ENCODE results near the gene CRIM1. TPM values are rescaled to one million over a fixed set of nuclear protein-coding genes. Genes with fewer than 3 reads are reported as not detected.

Gene CRIM1
- total RNA-seq, 4 donors from 2014 or later = 93.2 to 194 (median 119) TPM

GRCh38 chr2:36509075-36509474, 153.5 kb downstream of the CRIM1 start:
- peak in 1 of 2 donors; percentile 63 for ATAC-seq
- TF ChIP-seq CTCF (IDR thresholded peaks at IDR 0.05 in 4 of 5, conservative IDR thresholded peaks at IDR 0.05 in 1 of 5) (no peak), POLR2A (IDR thresholded peaks at IDR 0.05) (no peak)
- Histone ChIP-seq H3K36me3 (peaks cover 0 to 52% of the 10 kb centered on the region in 2 donors), H3K4me1 (peaks cover 0 to 8% of the 10 kb centered on the region in 2 donors), H3K27me3 (no peaks in the 10 kb centered on the region), H3K9me3 (no peaks in the 10 kb centered on the region), H3K27ac (peak overlapping the region in 1 of 4 donors; percentile 27), H3K4me3 (no peak overlapping the region)
- intact Hi-C loops (cut with DNase I; ENCODE audit: low total_unique reads) = no loop called here
- DNase-seq = peak in 1 of 2 donors; percentile 41
- in situ Hi-C loops (cut with MboI; ENCODE audit: low sequenced_read_pairs in 4 of 4) = loop anchor here (10.0 kb wide), 1 partner anchor 154 kb away; the partner anchor contains the start of gene CRIM1 (in 4 of the 4)

- intact Hi-C loops (cut with DNase I; ENCODE audit: low total_unique reads) = loop anchor here (2.0 kb wide), 1 partner anchor 159 kb away; no protein-coding TSS in a partner anchor
- Histone ChIP-seq H3K27ac (no peak overlapping the region), H3K4me3 (no peak overlapping the region), H3K9me3 (no peaks in the 10 kb centered on the region), H3K4me1 (peaks cover 0 to 8% of the 10 kb centered on the region in 2 donors), H3K27me3 (no peaks in the 10 kb centered on the region), H3K36me3 (peaks cover 2 to 66% of the 10 kb centered on the region in 2 donors)
- ATAC-seq = no peak
- no peak for DNase-seq
- in situ Hi-C loops (cut with MboI; ENCODE audit: low sequenced_read_pairs in 4 of 4) = no loop called here
- TF ChIP-seq CTCF (IDR thresholded peaks at IDR 0.05 in 4 of 5, conservative IDR thresholded peaks at IDR 0.05 in 1 of 5) (no peak), POLR2A (IDR thresholded peaks at IDR 0.05) (no peak)
These were observed 156.5 kb downstream of the CRIM1 start for GRCh38 chr2:36511858-36512603.

- intact Hi-C loops (cut with DNase I; ENCODE audit: low total_unique reads) = no loop called here
These were observed 157.1 kb downstream of the CRIM1 start for GRCh38 chr2:36512705-36513104.

GRCh38 chr2:36513661-36514060, 158.1 kb downstream of the CRIM1 start:
- ATAC-seq (no peak), DNase-seq (no peak)
- Histone ChIP-seq H3K36me3 (peaks cover 2 to 71% of the 10 kb centered on the region in 2 donors), H3K27me3 (no peaks in the 10 kb centered on the region), H3K9me3 (no peaks in the 10 kb centered on the region), H3K4me3 (no peak overlapping the region), H3K27ac (no peak overlapping the region), H3K4me1 (peaks cover 0 to 4% of the 10 kb centered on the region in 2 donors)
- in situ Hi-C loops (cut with MboI; ENCODE audit: low sequenced_read_pairs in 4 of 4) (no loop called here), intact Hi-C loops (cut with DNase I; ENCODE audit: low total_unique reads) (no loop called here)
- TF ChIP-seq POLR2A (IDR thresholded peaks at IDR 0.05) (no peak), CTCF (IDR thresholded peaks at IDR 0.05 in 4 of 5, conservative IDR thresholded peaks at IDR 0.05 in 1 of 5) (no peak)

More at GRCh38 chr2:36512705-36513104, 157.1 kb downstream of the CRIM1 start:
- DNase-seq (no peak), ATAC-seq (no peak)
- TF ChIP-seq CTCF (IDR thresholded peaks at IDR 0.05 in 4 of 5, conservative IDR thresholded peaks at IDR 0.05 in 1 of 5) (no peak), POLR2A (IDR thresholded peaks at IDR 0.05) (no peak)
- H3K9me3 ChIP-seq = no peaks in the 10 kb centered on the region
- peaks cover 0 to 8% of the 10 kb centered on the region in 2 donors for H3K4me1 ChIP-seq
- in situ Hi-C loops (cut with MboI; ENCODE audit: low sequenced_read_pairs in 4 of 4) = no loop called here
- peaks cover 2 to 70% of the 10 kb centered on the region in 2 donors for H3K36me3 ChIP-seq
- H3K27me3 ChIP-seq = no peaks in the 10 kb centered on the region
- H3K27ac ChIP-seq = no peak overlapping the region
- H3K4me3 ChIP-seq = no peak overlapping the region
